Right lobe of liver (tissue), 6 donors: ENCODE data around the gene CYFIP1. TPM values are rescaled to one million over a fixed set of nuclear protein-coding genes. Genes with fewer than 3 reads are reported as not detected.

Source experiments
- ATAC-seq, 4 donors: fragments of 200-7000 bp; cut with Tn5 transposase; one replicate each; pipeline ENCODE4 v1.9.1; 2020; ENCODE audit warnings: mild to moderate bottlenecking in 4 of 4, moderate library complexity in 4 of 4
- DNase-seq, 3 donors: peaks; one replicate each; pipeline ENCODE4 v3.0.0-alpha.2; 2020
- H3K27ac ChIP-seq, 3 donors: fragments of 200-600 bp; one replicate each; pipeline ENCODE4 v1.8.0; 2022
- H3K27me3 ChIP-seq, 2 donors: fragments of 200-600 bp; one replicate each; pipeline ENCODE4 v1.8.0; 2022
- H3K36me3 ChIP-seq, 4 donors: fragments of 200-600 bp; sonication (generic) in 1 of 4; one replicate each; pipeline versions ENCODE4 v1.5.1 to v1.8.0; 2017 to 2022; ENCODE audit warnings: control low read depth in 1 of 4
- H3K4me1 ChIP-seq, 4 donors: fragments of 200-600 bp; sonication (generic) in 1 of 4; one replicate each; pipeline versions ENCODE4 v1.5.1 to v1.8.0; 2017 to 2022; ENCODE audit warnings: control low read depth in 1 of 4
- H3K4me3 ChIP-seq, 3 donors: fragments of 200-600 bp; one replicate each; pipeline ENCODE4 v1.8.0; 2022
- H3K9me3 ChIP-seq, 4 donors: fragments of 200-600 bp; sonication (generic) in 1 of 4; one replicate each; pipeline versions ENCODE4 v1.5.1 to v1.8.0; 2017 to 2022; ENCODE audit warnings: control low read depth in 1 of 4
- CTCF ChIP-seq, 4 donors: fragments of 200-600 bp in 3 of 4; fragments of 450-650 bp in 1 of 4; IDR thresholded peaks; one replicate each; pipeline versions ENCODE4 v1.5.1 to v1.8.0; 2016 to 2022; ENCODE audit warnings: antibody characterized with exemption in 4 of 4, mild to moderate bottlenecking in 2 of 4
- POLR2A ChIP-seq: fragments of 450-650 bp; IDR thresholded peaks from one replicate; pipeline ENCODE4 v1.6.1; 2017; ENCODE audit warnings: antibody characterized with exemption, mild to moderate bottlenecking
- WGBS: methylation state at CpG from one replicate; pipeline ENCODE4 v1.1.6; 2018; ENCODE audit warnings: low coverage, low lambda C conversion rate; ENCODE audit not compliant: insufficient coverage; ENCODE audit errors: missing lambda C conversion rate; 5-methylcytosine and 5-hydroxymethylcytosine counted together
- intact Hi-C, 2 donors: fragments of 100-400 bp; cut with DNase I; formaldehyde crosslinking; loops; one replicate each; pipeline versions ENCODE4 v1.11.2 to v1.14.1; 2022
- total RNA-seq, 6 experiments: library from RNA; depleted of rRNA in 2 of 6; stranded (reverse); fragments of >200 nt in 2 of 6; fragmentation: NEBNext Ultra II Directional in 3 of 6; extraction: Animal tissue kit (Norgen Biotek cat#: 25700) in 3 of 6; gene quantifications; one replicate each; pipeline versions ENCODE4 v1.1.0 to v1.2.4, GENCODE V29; 2016 to 2023
- donor health status: DM: no; HTN: yes; CAD: no.
- donor health status: DM: no; HTN: no; CAD: no.
- donor health status: DM: no; HTN: no; CAD: no.
- donor health status: DM: no; HTN: yes; CAD: no.
- donor health status: DM: no; HTN: yes; CAD: no.

The CYFIP1 gene
- total RNA-seq, 6 experiments from 2014 or later = 44.3 to 73.2 (median 50.7) TPM

GRCh38 chr15:22945071-22945470, 35.1 kb downstream of the CYFIP1 start:
- Histone ChIP-seq H3K27me3 (no peaks in the 10 kb centered on the region), H3K4me3 (no peak overlapping the region), H3K9me3 (no peaks in the 10 kb centered on the region), H3K27ac (no peak overlapping the region), H3K4me1 (no peaks in the 10 kb centered on the region), H3K36me3 (peaks cover 0 to 32% (median 9%) of the 10 kb centered on the region in 4 donors)
- intact Hi-C loops = no loop called here
- DNase-seq (no peak), ATAC-seq (no peak)
- no peak for TF ChIP-seq POLR2A
- WGBS = no CpG with 5 or more reads among the region's 10 CpGs

GRCh38 chr15:22944651-22945050, 35.5 kb downstream of the CYFIP1 start:
- TF ChIP-seq CTCF (IDR thresholded peaks at IDR 0.05) (no peak), POLR2A (no peak)
- Histone ChIP-seq H3K27me3 (no peaks in the 10 kb centered on the region), H3K9me3 (no peaks in the 10 kb centered on the region), H3K4me1 (no peaks in the 10 kb centered on the region), H3K4me3 (no peak overlapping the region), H3K36me3 (peaks cover 0 to 32% (median 9%) of the 10 kb centered on the region in 4 donors), H3K27ac (no peak overlapping the region)
- WGBS = no CpG with 5 or more reads among the region's 8 CpGs
- intact Hi-C loops = no loop called here
- no peak for DNase-seq
- ATAC-seq = peak in 1 of 4 donors; percentile 14

- Histone ChIP-seq H3K9me3 (no peaks in the 10 kb centered on the region), H3K27me3 (no peaks in the 10 kb centered on the region), H3K36me3 (peaks cover 0 to 46% (median 9%) of the 10 kb centered on the region in 4 donors), H3K27ac (no peak overlapping the region), H3K4me3 (no peak overlapping the region), H3K4me1 (no peaks in the 10 kb centered on the region)
- no peak for TF ChIP-seq POLR2A
- TF ChIP-seq CTCF (IDR thresholded peaks at IDR 0.05) = no peak
- ATAC-seq (no peak), DNase-seq (no peak)
- WGBS = no CpG with 5 or more reads among the region's 15 CpGs
- intact Hi-C loops = no loop called here
Observed at GRCh38 chr15:22942877-22943276, 37.3 kb downstream of the CYFIP1 start.

GRCh38 chr15:22942306-22942855, 37.8 kb downstream of the CYFIP1 start:
- H3K4me1 ChIP-seq = no peaks in the 10 kb centered on the region
- H3K27me3 ChIP-seq = no peaks in the 10 kb centered on the region
- WGBS = 94% methylated on average over 7 of the region's 24 CpGs
- no peak overlapping the region for H3K27ac ChIP-seq
- no peak for ATAC-seq
- H3K36me3 ChIP-seq = peaks cover 0 to 48% (median 9%) of the 10 kb centered on the region in 4 donors
- no peak for TF ChIP-seq CTCF (IDR thresholded peaks at IDR 0.05)
- H3K9me3 ChIP-seq = no peaks in the 10 kb centered on the region
- intact Hi-C loops = no loop called here
- DNase-seq = no peak
- no peak overlapping the region for H3K4me3 ChIP-seq

GRCh38 chr15:22941179-22941578, 39.0 kb downstream of the CYFIP1 start:
- DNase-seq (no peak), ATAC-seq (no peak)
- Histone ChIP-seq H3K4me3 (no peak overlapping the region), H3K27ac (no peak overlapping the region), H3K9me3 (no peaks in the 10 kb centered on the region), H3K4me1 (no peaks in the 10 kb centered on the region), H3K36me3 (peaks cover 0 to 60% (median 13%) of the 10 kb centered on the region in 4 donors), H3K27me3 (no peaks in the 10 kb centered on the region)
- intact Hi-C loops = no loop called here
- TF ChIP-seq CTCF (IDR thresholded peaks at IDR 0.05) (no peak), POLR2A (no peak)
- 94% methylated on average over 3 of the region's 4 CpGs for WGBS
